Measurements from ENCODE around the gene C1QTNF5.
A peak's percentile ranks its signal among the peaks of the same experiment; 100 is the strongest.

The C1QTNF5 gene

DNA sequence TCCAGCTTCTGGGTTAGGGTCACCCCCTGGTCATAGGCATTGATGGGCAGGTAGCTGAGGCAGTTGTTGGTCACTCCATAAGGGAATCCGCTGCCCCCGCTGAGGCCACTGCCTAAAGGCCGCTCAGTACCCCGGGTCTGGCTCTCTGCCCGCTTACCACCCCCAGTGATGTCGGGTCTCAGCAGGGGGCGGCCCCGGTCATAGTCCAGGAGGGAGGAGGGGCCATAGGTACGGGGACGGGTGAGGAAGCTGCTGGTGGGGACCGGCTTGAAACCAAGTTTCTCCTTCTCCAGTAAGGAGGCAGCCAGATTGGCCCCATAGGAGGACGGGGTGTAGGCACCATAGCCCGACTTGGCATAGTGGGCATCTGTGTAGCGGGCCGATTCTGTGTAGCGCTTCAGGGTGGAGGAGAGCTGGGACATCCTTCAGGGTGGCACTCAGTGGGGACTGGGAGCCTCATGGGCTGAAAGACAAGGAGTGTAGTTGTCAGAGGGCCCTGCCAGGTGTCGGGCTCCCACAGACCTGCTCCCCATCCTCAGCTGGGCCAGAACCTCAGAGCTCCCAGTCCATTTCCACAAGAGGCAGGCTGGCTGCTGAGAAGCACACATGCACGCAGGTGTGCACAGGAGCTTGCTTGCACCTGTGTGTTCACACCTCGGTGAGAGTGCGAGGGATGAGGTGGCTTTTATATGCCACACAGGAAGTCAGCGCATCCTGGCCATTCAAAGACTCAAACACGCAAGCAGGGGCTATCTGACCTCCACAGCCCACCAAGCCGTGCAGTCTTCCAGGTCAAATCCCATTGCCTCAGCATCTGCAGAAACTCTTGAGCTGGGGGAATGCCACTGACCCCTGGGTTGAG lies 32.6 kb upstream of the C1QTNF5 start:
- no peak for DNase-seq (ENCODE audit: low read depth)

DNA sequence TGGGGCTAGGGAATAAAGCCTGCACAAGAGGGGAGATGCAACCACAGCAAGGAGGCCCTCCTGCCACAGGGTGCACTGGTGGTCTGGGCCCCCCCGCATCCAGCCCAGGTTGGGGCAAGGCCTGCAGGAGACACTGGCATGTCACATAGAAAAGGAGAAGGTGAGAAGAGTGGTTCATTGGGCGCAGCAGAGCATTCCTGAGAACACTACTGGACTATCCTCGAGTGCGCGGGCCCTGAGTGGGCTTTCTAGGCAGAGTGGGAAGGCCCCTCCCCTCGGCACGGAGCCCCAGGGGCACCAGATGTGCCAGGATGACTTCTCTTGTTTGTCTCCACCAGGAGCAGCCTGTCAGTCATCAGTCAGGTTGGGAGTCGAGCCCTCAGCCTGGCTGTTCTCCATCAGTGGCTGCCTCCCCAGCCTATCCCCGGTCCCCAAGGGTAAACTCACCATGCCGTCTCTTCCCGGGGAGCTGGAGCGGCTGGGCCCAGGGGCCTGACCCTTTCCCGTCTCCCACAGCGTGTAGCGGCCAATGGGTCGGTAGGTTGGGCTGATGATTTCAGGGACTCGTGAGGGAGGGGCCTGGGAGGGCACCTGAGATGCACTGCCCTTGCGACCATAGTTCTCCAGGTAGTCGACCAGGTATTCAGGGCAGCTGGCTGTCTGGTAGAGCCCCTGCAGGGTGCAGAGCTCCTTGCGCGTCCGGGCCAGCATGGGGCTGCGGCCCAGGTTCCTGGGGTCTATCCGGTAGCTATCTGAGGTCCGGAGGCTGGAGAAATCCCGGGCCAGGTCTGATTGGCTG lies 31.8 kb upstream of the C1QTNF5 start:
- DNase-seq (ENCODE audit: low read depth), result no peak

DNA sequence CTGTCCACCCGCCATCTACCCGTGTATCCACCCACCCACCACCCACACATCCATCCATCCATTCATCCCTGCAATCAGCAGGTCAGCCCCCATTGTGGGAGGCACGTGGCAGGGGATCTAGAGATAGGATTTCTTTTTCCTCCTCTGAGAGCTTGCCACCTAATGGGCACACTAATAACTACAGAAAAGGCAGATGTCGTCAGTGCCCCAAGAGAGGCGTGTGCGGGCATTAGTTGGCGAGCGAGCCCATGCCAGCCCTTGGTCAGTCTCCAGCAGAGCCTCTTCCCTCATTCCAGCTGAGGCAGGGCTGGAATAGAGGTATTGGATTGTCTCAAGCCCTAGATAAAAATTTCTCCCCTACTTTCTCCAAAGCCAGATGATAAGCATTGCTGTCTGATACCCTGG lies 31.1 kb upstream of the C1QTNF5 start:
- DNase-seq (ENCODE audit: low read depth), result no peak

DNA sequence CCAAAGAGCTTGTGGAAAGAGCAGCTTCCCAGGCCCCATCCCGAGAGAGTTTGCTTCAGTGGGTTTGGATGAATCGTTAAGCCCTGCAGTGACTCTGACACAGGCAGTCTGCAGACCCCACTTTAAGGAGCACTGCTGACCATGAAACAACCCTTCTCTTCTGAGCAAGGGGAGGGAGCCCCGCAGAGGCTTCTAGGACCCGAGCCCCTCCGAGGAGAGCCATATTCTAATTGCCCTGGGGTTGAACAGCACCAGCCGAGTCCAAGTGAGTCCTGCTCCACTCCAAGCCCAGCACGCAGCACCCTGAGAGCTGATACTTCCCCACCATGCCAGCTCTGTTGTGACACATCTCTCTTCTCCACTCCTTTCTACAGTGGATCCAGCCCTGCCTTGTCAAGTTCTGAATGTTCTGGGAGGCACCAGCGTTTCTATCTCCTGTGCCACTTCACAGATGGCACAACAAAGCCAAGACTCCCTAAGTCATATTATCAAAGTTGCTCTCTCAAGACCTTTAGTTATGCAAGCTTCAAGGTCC lies 30.5 kb upstream of the C1QTNF5 start:
- DNase-seq (ENCODE audit: low read depth), result no peak

DNA sequence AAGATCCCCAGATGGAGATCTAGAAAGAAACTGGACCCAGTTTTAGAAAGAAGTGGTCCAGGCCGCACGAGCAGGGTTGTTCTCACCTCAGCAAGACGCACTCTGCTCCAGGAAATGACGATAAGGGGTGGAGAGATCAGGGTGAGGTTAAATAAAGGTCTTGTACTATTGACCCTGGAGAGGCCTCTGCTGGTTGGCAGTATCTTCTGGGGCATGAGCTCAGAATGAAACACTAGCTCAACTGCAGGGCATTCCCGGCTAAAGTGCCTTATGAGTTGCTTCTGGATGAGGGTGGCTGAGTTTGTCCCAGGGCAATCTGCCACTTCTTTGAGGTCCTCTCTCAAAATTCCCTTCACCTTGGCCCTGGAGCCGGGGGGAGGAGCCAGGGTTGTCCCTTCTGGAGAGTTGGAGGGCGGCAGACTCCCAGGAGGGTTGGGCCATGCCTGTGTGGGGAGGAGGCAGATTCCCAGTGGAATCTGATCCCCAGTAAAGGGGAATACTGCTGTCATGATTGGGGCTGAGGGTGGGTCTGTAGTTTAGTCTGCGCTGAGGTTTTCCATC lies 29.9 kb upstream of the C1QTNF5 start:
- DNase-seq (ENCODE audit: low read depth), result no peak

DNA sequence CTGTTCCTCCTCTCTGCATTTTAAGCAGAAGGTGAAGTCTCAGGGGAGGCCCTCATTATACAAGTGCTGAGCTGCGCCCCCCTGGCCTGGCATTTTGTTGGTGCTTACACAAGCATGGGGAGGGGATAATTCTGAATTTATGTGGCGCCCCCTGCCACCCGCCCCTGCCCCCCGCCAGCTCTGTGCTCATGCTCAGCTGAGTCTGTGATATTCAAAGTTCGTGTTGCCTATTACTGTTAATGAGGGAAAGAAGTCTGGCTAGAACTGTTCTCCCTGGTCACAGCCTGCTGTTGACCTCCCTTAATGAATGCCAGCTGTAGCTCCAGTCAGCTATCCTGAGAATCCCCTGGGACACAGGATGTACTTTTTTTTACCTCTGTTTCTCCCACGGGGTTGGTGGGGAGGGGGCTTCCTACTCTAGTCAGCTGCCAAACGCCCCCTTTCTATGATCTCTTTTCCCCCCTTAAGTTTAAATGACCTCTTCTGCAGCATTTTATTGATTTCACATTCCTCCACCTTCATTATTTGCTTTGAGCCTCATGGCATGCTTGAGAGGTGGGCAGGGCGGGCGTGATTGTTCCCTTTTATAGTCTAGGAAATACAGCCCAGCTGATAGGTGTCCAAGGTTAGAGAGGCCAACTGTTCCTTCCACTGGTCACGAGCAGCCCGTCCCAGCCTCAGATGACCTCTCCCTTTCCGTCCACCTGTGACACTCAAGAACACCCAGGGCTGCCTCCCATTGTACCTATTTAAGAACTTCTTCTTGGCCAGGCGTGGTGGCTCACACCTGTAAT lies 28.6 kb upstream of the C1QTNF5 start:
- DNase-seq (ENCODE audit: low read depth), result no peak

DNA sequence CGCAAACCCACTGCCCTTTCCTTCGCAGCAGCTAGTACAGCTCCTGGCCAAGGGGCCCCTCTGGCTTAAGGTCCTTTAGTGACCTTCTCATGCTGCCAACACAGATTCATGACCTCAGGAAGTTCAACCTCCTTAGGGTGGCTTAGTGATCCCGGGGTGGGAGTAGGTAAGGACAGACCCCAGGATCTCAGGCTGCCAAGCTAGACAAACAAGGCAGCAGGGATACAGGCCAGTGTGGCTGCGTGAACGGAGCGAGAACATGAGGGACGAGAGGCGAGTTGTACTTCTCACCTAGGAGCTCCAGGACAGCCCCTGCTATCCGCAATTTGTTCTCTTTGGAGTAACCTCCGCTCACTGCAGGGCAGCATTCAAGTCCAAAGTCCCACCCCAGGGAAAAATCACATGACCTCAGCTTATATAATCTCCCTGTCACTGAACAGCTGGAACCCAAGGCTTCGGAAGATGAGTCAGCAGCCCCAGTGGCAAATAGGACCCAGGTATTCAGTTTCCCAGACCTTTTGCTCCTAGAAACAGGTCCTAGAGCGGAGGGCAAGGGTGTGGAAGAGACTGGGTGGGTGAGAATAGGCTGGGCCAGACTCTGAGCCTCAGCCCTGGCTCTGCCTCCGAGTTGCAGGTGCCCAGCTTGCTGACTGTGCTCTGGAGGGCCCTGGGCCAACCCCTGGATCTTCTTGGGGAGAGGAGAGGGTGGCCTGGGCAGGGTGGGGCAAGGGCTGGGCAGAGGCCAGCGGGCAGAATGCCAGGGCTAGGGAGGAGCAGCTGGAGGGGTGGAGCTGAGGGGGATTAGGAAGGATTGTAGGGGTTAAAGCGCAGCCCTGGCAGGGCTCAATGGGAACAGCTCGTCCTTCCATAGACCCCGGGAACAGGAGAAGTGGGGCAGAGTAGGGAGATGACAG lies 27.7 kb upstream of the C1QTNF5 start:
- no peak for DNase-seq (ENCODE audit: low read depth)

DNA sequence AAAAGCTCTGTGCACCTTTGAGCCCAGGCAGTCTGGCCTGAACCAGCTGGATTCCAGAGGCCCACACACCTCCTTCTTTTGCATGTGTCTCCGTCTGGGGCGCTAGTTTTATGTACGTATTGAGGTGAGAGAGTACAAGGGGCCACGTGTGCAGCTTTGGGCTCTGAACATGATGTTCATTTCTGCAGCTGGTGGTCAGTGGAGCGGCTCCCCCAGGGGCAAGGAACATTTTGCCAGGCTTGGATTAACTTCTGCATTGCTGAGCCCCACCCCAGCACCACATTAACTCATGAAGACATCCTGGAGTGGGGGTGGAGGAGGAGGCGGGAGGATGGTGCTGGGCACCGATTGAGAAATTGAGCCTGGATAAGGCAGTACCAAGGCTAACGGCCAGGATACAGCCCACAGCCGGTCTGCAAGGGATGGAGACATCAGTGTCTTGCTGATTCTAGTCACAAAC lies 27.0 kb upstream of the C1QTNF5 start:
- DNase-seq (ENCODE audit: low read depth), result no peak

DNA sequence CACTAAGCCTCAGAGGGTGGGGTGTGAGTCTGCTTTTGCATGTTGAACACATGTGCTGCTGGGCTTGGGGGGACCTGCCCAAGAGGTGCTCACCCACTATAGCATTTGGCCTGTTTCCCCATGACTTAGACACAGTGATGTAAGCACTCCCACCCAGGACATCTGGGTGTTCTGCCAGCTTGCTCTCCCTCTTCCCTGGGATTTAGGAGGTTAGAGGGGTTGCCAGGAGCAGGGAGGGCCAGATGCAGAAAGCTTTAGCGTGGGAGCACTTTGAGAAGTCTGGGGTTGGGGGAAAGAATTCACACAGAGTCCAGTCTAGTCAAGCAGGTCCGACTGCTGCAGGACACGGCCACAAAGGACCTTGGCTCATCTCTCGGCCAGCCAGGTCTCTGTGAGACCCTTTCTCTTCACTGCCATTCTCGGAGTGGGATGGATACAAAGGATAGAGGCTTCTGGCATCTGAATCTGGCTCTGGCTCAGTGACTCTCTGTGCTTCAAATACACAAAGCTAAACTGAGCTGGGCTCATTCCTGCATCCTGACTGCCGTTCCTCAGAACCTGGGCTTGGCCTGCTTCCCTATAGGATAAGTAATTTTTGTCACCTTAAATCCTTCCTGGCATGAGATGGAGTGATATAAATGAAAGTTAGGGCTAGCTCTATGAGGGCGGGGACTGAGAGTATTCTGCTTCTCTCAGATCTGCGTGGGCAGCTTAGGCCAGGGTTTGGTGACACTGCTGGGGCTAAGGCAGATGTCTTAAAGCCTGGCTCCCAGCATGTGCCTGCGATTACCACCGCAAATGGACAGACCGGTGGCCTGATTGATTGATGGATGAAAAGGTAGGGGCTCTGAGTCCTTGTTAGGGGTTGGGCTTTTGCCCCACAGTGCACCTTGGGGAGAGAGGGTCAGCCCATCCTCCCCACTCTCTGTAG lies 26.3 kb upstream of the C1QTNF5 start:
- no peak for DNase-seq (ENCODE audit: low read depth)

DNA sequence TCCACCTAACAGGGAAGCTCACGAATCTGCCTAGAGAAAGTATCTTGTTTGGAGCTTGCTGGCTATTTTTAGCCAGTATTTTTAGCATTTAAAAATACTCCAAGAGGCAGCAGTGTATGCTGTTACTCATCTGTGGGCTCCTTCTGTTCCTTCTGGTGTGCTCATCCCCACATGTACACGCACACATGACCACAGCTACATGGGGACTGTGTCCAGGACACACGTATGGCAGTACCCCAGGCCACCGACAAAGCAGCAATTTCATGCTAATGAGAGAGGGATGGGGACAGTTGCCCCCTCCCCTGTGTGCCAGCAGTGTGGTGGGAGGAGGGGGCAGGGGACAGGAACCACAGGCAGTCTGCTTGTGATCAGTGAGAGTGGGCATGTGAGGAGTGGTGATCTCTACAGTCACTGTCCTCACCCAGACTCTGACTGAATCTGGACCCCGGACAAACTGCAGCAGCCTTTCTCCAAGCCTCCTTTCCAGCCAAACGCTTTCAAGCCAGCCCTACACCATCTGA lies 24.4 kb upstream of the C1QTNF5 start:
- no peak for DNase-seq (ENCODE audit: low read depth)

DNA sequence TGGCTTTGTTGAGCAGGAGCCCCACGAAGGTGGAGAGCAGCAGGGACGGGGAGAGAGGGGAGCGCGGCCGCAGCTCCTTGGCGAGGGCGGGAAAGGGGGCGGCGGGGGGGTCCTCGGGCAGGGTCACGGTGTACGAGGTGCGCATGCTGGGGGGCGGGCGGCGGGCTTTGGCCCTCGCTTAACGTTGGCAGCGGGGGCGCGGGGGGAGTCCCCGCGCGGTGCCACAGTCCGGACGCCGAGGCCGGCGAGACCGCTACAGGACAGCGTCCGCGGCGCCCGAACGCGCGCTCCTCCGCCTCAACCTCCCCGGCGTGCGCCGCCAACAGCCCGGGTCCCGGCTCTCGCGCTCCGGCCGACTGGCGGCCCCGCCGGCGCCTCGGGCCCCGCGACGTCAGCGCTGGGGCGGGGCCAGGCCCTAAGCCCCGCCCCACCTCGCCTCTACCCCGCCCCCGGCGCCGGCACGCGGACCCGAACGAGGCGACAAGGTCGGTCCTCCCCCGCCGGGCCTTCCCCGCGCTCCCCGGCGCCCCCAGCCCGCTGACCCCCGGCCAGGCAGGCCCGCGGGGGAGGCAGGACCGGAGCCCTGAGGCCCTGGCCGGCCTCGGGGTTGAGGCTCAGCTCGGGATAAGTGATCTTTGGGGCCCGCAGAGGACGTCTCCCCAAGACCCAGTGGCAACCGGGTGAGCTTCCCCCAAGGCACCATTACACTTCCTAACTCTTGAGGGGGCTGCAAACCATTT lies 23.3 kb upstream of the C1QTNF5 start:
- no peak for DNase-seq (ENCODE audit: low read depth)

DNA sequence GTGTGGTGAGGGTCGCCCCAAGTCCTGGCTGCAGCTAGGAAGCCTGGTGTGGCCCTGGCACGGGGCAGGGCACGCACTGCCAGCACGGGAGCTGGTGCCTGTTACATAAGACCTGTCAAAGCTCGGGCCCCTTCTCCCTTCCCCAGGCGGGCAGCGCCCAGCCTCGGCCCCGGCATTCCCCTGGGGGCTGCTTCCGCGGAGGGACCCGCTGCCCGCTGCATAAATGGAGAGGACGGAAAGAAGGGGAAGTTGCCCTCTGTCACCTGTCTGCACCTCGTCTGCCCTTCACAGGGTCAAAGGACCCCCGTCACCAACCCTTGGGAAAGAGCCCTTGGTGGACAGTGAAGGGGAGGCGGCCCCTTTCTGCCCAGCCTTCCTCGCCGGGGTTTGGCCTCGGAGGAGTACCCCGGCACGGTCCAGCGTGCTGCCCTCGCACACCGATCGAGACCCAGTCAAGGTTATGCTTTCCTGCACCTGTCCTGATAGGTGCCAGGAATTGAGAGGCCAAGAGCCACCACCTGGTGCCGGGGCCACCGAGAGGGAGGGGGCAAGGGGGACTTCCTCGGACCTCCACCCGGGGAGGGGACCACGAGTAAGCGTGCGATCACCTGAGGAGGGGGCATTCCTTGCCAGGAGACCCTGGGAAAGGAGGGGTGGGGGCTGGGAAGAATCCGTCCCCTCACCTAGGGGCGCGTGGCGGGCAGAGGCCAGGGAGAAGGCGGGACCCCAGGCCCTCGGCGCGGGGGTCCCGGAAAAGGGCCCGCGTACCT lies 22.6 kb upstream of the C1QTNF5 start:
- DNase-seq (ENCODE audit: low read depth), result no peak

DNA sequence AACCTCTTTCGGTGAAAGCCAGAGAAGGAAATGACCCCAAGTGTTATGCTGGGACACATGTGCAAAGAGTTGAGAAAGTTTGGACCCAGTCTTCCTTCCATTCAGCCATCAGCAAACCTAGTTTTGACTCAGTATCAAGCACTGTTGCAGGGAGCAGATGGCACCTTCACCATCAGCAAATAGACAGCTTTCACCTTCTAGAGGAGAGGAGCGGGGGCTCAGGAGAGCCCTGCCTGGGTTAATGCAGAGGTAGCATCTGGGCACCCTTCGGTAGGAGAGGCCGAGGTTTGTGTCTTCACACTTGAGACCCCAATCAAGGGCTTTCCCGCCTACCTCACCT lies 22.0 kb upstream of the C1QTNF5 start:
- DNase-seq (ENCODE audit: low read depth), result no peak

DNA sequence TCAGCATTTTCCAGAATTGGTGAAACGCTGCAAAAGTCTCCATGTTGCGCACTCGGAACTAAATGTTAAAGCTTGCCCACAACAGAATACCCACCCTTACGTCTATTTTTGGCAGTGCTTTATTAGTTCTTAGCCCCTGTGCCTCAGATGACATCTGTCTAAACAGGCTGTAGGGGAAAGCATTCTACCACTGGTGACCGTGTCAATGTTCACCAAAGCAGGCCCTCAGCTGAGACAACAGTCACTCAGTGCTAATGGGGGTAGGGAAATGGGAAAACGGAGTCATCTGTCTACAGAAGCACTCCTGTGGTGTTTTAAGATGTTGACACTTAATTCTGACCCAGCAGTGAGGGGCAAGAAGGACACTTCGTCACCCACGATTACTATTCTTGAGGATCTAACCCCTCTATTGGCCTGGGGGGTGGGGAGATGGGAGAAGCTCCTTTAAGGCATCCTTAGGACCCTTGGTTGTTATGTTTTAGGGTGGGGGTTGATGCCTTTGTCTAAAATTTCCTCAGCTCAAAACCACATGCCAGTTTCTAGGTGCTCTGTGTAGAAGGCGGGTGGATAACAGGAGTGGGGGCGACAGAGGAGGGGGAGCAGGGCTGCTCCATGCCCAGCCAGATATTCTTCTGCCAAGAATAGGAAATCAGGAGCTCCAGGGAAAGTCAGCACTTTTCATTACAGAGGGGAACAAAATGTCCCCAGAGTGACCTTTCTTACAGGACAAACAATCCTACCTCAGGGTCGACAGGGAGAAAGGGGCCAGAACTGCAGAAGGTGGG lies 21.4 kb upstream of the C1QTNF5 start:
- no peak for DNase-seq (ENCODE audit: low read depth)

DNA sequence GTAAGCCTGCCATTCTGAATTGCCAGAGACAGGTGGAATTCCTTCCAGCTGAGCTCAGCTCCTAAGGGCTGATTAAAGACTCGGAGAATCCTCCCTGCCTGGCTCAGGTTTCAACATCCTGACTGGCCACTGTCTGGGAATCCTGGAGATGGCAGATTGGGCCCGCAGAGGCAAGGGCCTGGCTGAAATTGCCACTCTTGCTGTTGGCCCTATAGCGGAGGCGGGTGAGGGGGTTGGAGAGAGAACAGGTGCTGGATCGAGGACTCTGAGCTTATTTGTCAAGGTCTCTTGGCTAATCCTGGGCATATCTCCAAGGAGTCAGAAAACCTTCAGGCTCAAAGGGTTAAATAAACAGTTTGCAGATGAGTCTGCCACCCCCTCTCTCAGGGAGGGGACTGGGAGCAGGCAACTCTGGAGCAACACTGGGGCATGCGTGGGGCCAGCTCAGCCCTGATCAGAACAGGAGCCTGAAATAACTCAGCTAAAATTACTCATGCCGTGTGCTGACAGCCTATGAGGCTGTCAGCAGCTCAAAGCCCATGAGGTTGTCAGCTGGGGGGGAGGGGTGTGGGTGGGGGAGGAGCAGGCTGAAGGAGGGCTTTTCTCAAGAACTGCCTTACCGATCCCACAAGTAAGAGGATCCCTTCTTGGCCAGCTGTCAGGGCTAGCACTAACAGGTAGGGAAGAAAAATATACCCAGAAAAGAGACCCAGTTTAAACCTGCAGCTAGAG lies 20.5 kb upstream of the C1QTNF5 start:
- DNase-seq (ENCODE audit: low read depth), result peak; percentile 49

Measured in non-pigmented ciliary epithelial cell (primary cell).